ENCODE data around the gene GTF3C1. TPM values are rescaled to one million over a fixed set of nuclear protein-coding genes. Genes with fewer than 3 reads are reported as not detected.

GTF3C1 gene
- total RNA-seq, 1 experiment from 2014 or later, result 107 TPM

GRCh38 chr16:27516365-27516764 lies 33.3 kb downstream of the GTF3C1 start:
- no peak for DNase-seq
- Histone ChIP-seq H3K36me3 (replicated peaks; ENCODE audit: control insufficient read depth, insufficient read depth, low read length) (peaks cover 12% of the 10 kb centered on the region), H3K27me3 (ENCODE audit: control insufficient read depth, insufficient read depth, low read length) (no peaks in the 10 kb centered on the region), H3K4me3 (ENCODE audit: insufficient read depth, low read depth, low read length) (no peak overlapping the region)

GRCh38 chr16:27515874-27516353 lies 33.8 kb downstream of the GTF3C1 start:
- Histone ChIP-seq H3K4me3 (ENCODE audit: insufficient read depth, low read depth, low read length) (no peak overlapping the region), H3K36me3 (replicated peaks; ENCODE audit: control insufficient read depth, insufficient read depth, low read length) (peaks cover 15% of the 10 kb centered on the region), H3K27me3 (ENCODE audit: control insufficient read depth, insufficient read depth, low read length) (no peaks in the 10 kb centered on the region)
- DNase-seq, result peak; percentile 90

- Histone ChIP-seq H3K36me3 (replicated peaks; ENCODE audit: control insufficient read depth, insufficient read depth, low read length) (peaks cover 18% of the 10 kb centered on the region), H3K4me3 (ENCODE audit: insufficient read depth, low read depth, low read length) (no peak overlapping the region), H3K27me3 (ENCODE audit: control insufficient read depth, insufficient read depth, low read length) (no peaks in the 10 kb centered on the region)
- no peak for DNase-seq
Observed at GRCh38 chr16:27514806-27515205, 34.9 kb downstream of the GTF3C1 start.

- H3K27me3 ChIP-seq (ENCODE audit: control insufficient read depth, insufficient read depth, low read length), result no peaks in the 10 kb centered on the region
- DNase-seq, result no peak
- no peak overlapping the region for H3K4me3 ChIP-seq (ENCODE audit: insufficient read depth, low read depth, low read length)
- peaks cover 27% of the 10 kb centered on the region for H3K36me3 ChIP-seq (replicated peaks; ENCODE audit: control insufficient read depth, insufficient read depth, low read length)
Observed at GRCh38 chr16:27511657-27512448, 37.9 kb downstream of the GTF3C1 start.

GRCh38 chr16:27508476-27508875 lies 41.2 kb downstream of the GTF3C1 start:
- no peak for DNase-seq
- H3K36me3 ChIP-seq (replicated peaks; ENCODE audit: control insufficient read depth, insufficient read depth, low read length), result peaks cover 45% of the 10 kb centered on the region

GRCh38 chr16:27506771-27507170 lies 42.9 kb downstream of the GTF3C1 start:
- Histone ChIP-seq H3K27me3 (ENCODE audit: control insufficient read depth, insufficient read depth, low read length) (no peaks in the 10 kb centered on the region), H3K4me3 (ENCODE audit: insufficient read depth, low read depth, low read length) (no peak overlapping the region), H3K36me3 (replicated peaks; ENCODE audit: control insufficient read depth, insufficient read depth, low read length) (peaks cover 61% of the 10 kb centered on the region)
- DNase-seq, result no peak

More at GRCh38 chr16:27508476-27508875, 41.2 kb downstream of the GTF3C1 start:
- Histone ChIP-seq H3K27me3 (ENCODE audit: control insufficient read depth, insufficient read depth, low read length) (no peaks in the 10 kb centered on the region), H3K4me3 (ENCODE audit: insufficient read depth, low read depth, low read length) (no peak overlapping the region)

- no peak for DNase-seq
- no peak overlapping the region for H3K4me3 ChIP-seq (ENCODE audit: insufficient read depth, low read depth, low read length)
- peaks cover 65% of the 10 kb centered on the region for H3K36me3 ChIP-seq (replicated peaks; ENCODE audit: control insufficient read depth, insufficient read depth, low read length)
Observed at GRCh38 chr16:27505297-27506236, 44.1 kb downstream of the GTF3C1 start.

GRCh38 chr16:27503662-27504061 lies 46.1 kb downstream of the GTF3C1 start:
- no peaks in the 10 kb centered on the region for H3K27me3 ChIP-seq (ENCODE audit: control insufficient read depth, insufficient read depth, low read length)
- H3K36me3 ChIP-seq (replicated peaks; ENCODE audit: control insufficient read depth, insufficient read depth, low read length), result peaks cover 66% of the 10 kb centered on the region
- no peak overlapping the region for H3K4me3 ChIP-seq (ENCODE audit: insufficient read depth, low read depth, low read length)
- DNase-seq, result no peak

More at GRCh38 chr16:27505297-27506236, 44.1 kb downstream of the GTF3C1 start:
- H3K27me3 ChIP-seq (ENCODE audit: control insufficient read depth, insufficient read depth, low read length), result no peaks in the 10 kb centered on the region

- no peak for DNase-seq
- H3K36me3 ChIP-seq (replicated peaks; ENCODE audit: control insufficient read depth, insufficient read depth, low read length), result peaks cover 62% of the 10 kb centered on the region
- H3K4me3 ChIP-seq (ENCODE audit: insufficient read depth, low read depth, low read length), result no peak overlapping the region
- no peaks in the 10 kb centered on the region for H3K27me3 ChIP-seq (ENCODE audit: control insufficient read depth, insufficient read depth, low read length)
Observed at GRCh38 chr16:27500801-27501200, 48.9 kb downstream of the GTF3C1 start.

GRCh38 chr16:27499659-27500055 lies 50.1 kb downstream of the GTF3C1 start:
- Histone ChIP-seq H3K4me3 (ENCODE audit: insufficient read depth, low read depth, low read length) (no peak overlapping the region), H3K36me3 (replicated peaks; ENCODE audit: control insufficient read depth, insufficient read depth, low read length) (peaks cover 58% of the 10 kb centered on the region)
- no peak for DNase-seq

GRCh38 chr16:27498916-27499658 lies 50.6 kb downstream of the GTF3C1 start:
- DNase-seq, result no peak
- Histone ChIP-seq H3K4me3 (ENCODE audit: insufficient read depth, low read depth, low read length) (no peak overlapping the region), H3K27me3 (ENCODE audit: control insufficient read depth, insufficient read depth, low read length) (no peaks in the 10 kb centered on the region), H3K36me3 (replicated peaks; ENCODE audit: control insufficient read depth, insufficient read depth, low read length) (peaks cover 57% of the 10 kb centered on the region)

More at GRCh38 chr16:27499659-27500055, 50.1 kb downstream of the GTF3C1 start:
- no peaks in the 10 kb centered on the region for H3K27me3 ChIP-seq (ENCODE audit: control insufficient read depth, insufficient read depth, low read length)

GRCh38 chr16:27498031-27498825 lies 51.5 kb downstream of the GTF3C1 start:
- Histone ChIP-seq H3K36me3 (replicated peaks; ENCODE audit: control insufficient read depth, insufficient read depth, low read length) (peaks cover 54% of the 10 kb centered on the region), H3K4me3 (ENCODE audit: insufficient read depth, low read depth, low read length) (no peak overlapping the region), H3K27me3 (ENCODE audit: control insufficient read depth, insufficient read depth, low read length) (no peaks in the 10 kb centered on the region)
- DNase-seq, result no peak

GRCh38 chr16:27495191-27495590 lies 54.5 kb downstream of the GTF3C1 start:
- peaks cover 43% of the 10 kb centered on the region for H3K36me3 ChIP-seq (replicated peaks; ENCODE audit: control insufficient read depth, insufficient read depth, low read length)
- no peak overlapping the region for H3K4me3 ChIP-seq (ENCODE audit: insufficient read depth, low read depth, low read length)
- no peak for DNase-seq
- no peaks in the 10 kb centered on the region for H3K27me3 ChIP-seq (ENCODE audit: control insufficient read depth, insufficient read depth, low read length)

All from H7 (cell line).